H1 (cell line): Measurements from ENCODE around the gene CACNA2D4. TPM values are rescaled to one million over a fixed set of nuclear protein-coding genes. Genes with fewer than 3 reads are reported as not detected.

Experiments
- CTCF ChIA-PET: fragments of 300-600 bp; sonication (Branson Sonifier 250); formaldehyde crosslinking; loops from one replicate; lab custom pipeline; 2021; ENCODE audit not compliant: partially characterized antibody; lab: Charles Lee
- POLR2A ChIA-PET: fragments of 300-600 bp; sonication (Branson Sonifier 250); formaldehyde crosslinking; loops from one replicate; lab custom pipeline; 2021; ENCODE audit warnings: inconsistent platforms; ENCODE audit not compliant: partially characterized antibody; lab: Charles Lee
- DNase-seq, 2 experiments: peaks; one replicate each; pipeline versions ENCODE4 v3.0.0 to v3.0.0-alpha.2; 2010 to 2022; ENCODE audit warnings: low spot score in 2 of 2, low read depth in 1 of 2, mixed read lengths in 1 of 2
- FAIRE-seq: peaks from 2 replicates; lab custom pipeline; 2011; peaks lifted over from hg19 to GRCh38; lab: Jason Lieb, UNC
- H2AFZ ChIP-seq: 2 replicates; pipeline ENCODE4 v1.8.1; 2012; ENCODE audit warnings: low read length, inconsistent platforms
- H2AK5ac ChIP-seq: 2 replicates; pipeline ENCODE4 v1.6.1; 2013; ENCODE audit warnings: low read depth, low read length
- H2BK120ac ChIP-seq: replicated peaks from 2 replicates; pipeline ENCODE3; 2013; ENCODE audit warnings: low read depth, low read length, inconsistent platforms
- H2BK12ac ChIP-seq: 2 replicates; pipeline ENCODE4 v1.6.1; 2013; ENCODE audit warnings: low read depth, low read length
- H2BK15ac ChIP-seq: 2 replicates; pipeline ENCODE4 v1.6.1; 2013; ENCODE audit warnings: low read length
- H2BK20ac ChIP-seq: 2 replicates; pipeline ENCODE4 v1.6.1; 2013; ENCODE audit warnings: low read length
- H2BK5ac ChIP-seq: 2 replicates; pipeline ENCODE4 v1.6.1; 2013; ENCODE audit warnings: low read depth, low read length
- H3K14ac ChIP-seq: 2 replicates; pipeline ENCODE4 v1.6.1; 2013; ENCODE audit warnings: inconsistent platforms; ENCODE audit not compliant: insufficient read length
- H3K18ac ChIP-seq: 2 replicates; pipeline ENCODE4 v1.6.1; 2013; ENCODE audit warnings: low read length; ENCODE audit errors: extremely low read depth
- H3K23ac ChIP-seq: 2 replicates; pipeline ENCODE4 v1.6.1; 2013; ENCODE audit warnings: inconsistent platforms; ENCODE audit not compliant: insufficient read length
- H3K23me2 ChIP-seq: 2 replicates; pipeline ENCODE4 v1.6.1; 2013; ENCODE audit warnings: low read depth, low read length
- H3K27ac ChIP-seq: 2 replicates; pipeline ENCODE4 v1.6.1; 2011; ENCODE audit warnings: low read depth, low read length, inconsistent platforms
- H3K27me3 ChIP-seq, 4 experiments: replicated peaks in 1 of 4; 1 replicate in 1 of 4; 2 replicates in 3 of 4; pipeline versions ENCODE4 v1.6.1 to v1.8.1; 2011 to 2013; ENCODE audit warnings: low read length in 3 of 4, mild to moderate bottlenecking in 3 of 4, inconsistent platforms in 2 of 4, mixed read lengths in 2 of 4, moderate library complexity in 1 of 4; ENCODE audit not compliant: control insufficient read depth in 3 of 4, insufficient read depth in 3 of 4; ENCODE audit errors: extremely low read depth in 1 of 4
- H3K36me3 ChIP-seq, 4 experiments: 2 replicates each; pipeline versions ENCODE4 v1.6.1 to v1.8.1; 2011 to 2013; ENCODE audit warnings: mild to moderate bottlenecking in 4 of 4, low read length in 3 of 4, moderate library complexity in 2 of 4, control low read depth in 1 of 4, inconsistent platforms in 1 of 4; ENCODE audit not compliant: insufficient read depth in 4 of 4, control insufficient read depth in 2 of 4
- H3K4ac ChIP-seq: replicated peaks from 2 replicates; pipeline ENCODE3; 2013; ENCODE audit warnings: low read length, low read depth, mixed read lengths, inconsistent platforms; ENCODE audit not compliant: insufficient read length
- H3K4me1 ChIP-seq, 4 experiments: replicated peaks in 1 of 4; 1 replicate in 1 of 4; 2 replicates in 3 of 4; pipeline versions ENCODE4 v1.6.1 to v1.8.1; 2011 to 2013; ENCODE audit warnings: low read length in 3 of 4, inconsistent platforms in 2 of 4, mixed read lengths in 1 of 4; ENCODE audit not compliant: insufficient read depth in 4 of 4, control insufficient read depth in 3 of 4
- H3K4me2 ChIP-seq, 2 experiments: 2 replicates each; pipeline versions ENCODE4 v1.6.1 to v1.8.1; 2011 to 2013; ENCODE audit warnings: low read depth in 2 of 2, low read length in 2 of 2, control low read depth in 1 of 2, inconsistent platforms in 1 of 2, mild to moderate bottlenecking in 1 of 2; ENCODE audit not compliant: insufficient read depth in 1 of 2
- H3K4me3 ChIP-seq, 4 experiments: fragments of 200-600, 300-600 bp in 1 of 4; sonication (generic), shearing (Covaris generic), sonication (Bioruptor Twin) in 1 of 4; 2 replicates each; pipeline versions ENCODE4 v1.5.1 to v1.8.1; 2011 to 2016; ENCODE audit warnings: low read length in 4 of 4, low read depth in 3 of 4, control low read depth in 2 of 4, inconsistent platforms in 2 of 4, mild to moderate bottlenecking in 2 of 4, mixed read lengths in 1 of 4, moderate library complexity in 1 of 4; ENCODE audit not compliant: insufficient read depth in 2 of 4; ENCODE audit errors: extremely low read depth in 1 of 4
- H3K56ac ChIP-seq: replicated peaks from 2 replicates; pipeline ENCODE3; 2013; ENCODE audit warnings: low read depth, mild to moderate bottlenecking, mixed read lengths, low read length, inconsistent platforms; ENCODE audit not compliant: insufficient read length
- H3K79me1 ChIP-seq: 2 replicates; pipeline ENCODE4 v1.6.1; 2013; ENCODE audit warnings: low read depth, low read length, control low read depth
- H3K79me2 ChIP-seq, 2 experiments: 2 replicates each; pipeline versions ENCODE4 v1.6.1 to v1.8.1; 2012 to 2013; ENCODE audit warnings: low read length in 2 of 2, mild to moderate bottlenecking in 2 of 2, inconsistent platforms in 1 of 2; ENCODE audit not compliant: insufficient read depth in 2 of 2, control insufficient read depth in 1 of 2
- H3K9ac ChIP-seq, 4 experiments: replicated peaks in 1 of 4; 1 replicate in 1 of 4; 2 replicates in 3 of 4; pipeline versions ENCODE4 v1.6.1 to v1.8.1; 2011 to 2013; ENCODE audit warnings: low read depth in 3 of 4, low read length in 3 of 4, control low read depth in 2 of 4, mild to moderate bottlenecking in 2 of 4, moderate library complexity in 2 of 4, inconsistent platforms in 1 of 4; ENCODE audit errors: extremely low read depth in 1 of 4
- H3K9me3 ChIP-seq, 2 experiments: 2 replicates each; pipeline versions ENCODE4 v1.6.1 to v1.8.1; 2012 to 2013; ENCODE audit warnings: mild to moderate bottlenecking in 2 of 2, moderate library complexity in 2 of 2, control low read depth in 1 of 2, inconsistent platforms in 1 of 2, low read depth in 1 of 2, low read length in 1 of 2, mixed read lengths in 1 of 2; ENCODE audit not compliant: insufficient read depth in 2 of 2
- H4K20me1 ChIP-seq, 2 experiments: replicated peaks in 1 of 2; 2 replicates each; pipeline versions ENCODE3 to v1.8.1; 2011 to 2013; ENCODE audit warnings: inconsistent platforms in 2 of 2, low read length in 2 of 2, mild to moderate bottlenecking in 1 of 2; ENCODE audit not compliant: insufficient read depth in 2 of 2, control insufficient read depth in 1 of 2
- H4K5ac ChIP-seq: 2 replicates; pipeline ENCODE4 v1.6.1; 2013; ENCODE audit warnings: low read length, low read depth, mixed read lengths, inconsistent platforms; ENCODE audit not compliant: insufficient read length
- H4K8ac ChIP-seq: 2 replicates; pipeline ENCODE4 v1.8.0; 2013; ENCODE audit warnings: mild to moderate bottlenecking, moderate library complexity, low read length, inconsistent platforms; ENCODE audit not compliant: insufficient read depth; ENCODE audit errors: extremely low read depth
- H4K91ac ChIP-seq: replicated peaks from 2 replicates; pipeline ENCODE3; 2013; ENCODE audit warnings: low read length, mixed read lengths, inconsistent platforms; ENCODE audit not compliant: insufficient read length
- BRCA1 ChIP-seq: IDR thresholded peaks from 2 replicates; pipeline ENCODE4 v1.6.1; 2012; ENCODE audit warnings: low read depth, low read length, improper control_type of control experiment
- CHD2 ChIP-seq: IDR thresholded peaks from 2 replicates; pipeline ENCODE4 v1.6.1; 2012; ENCODE audit warnings: low read length, improper control_type of control experiment
- CTBP2 ChIP-seq: IDR thresholded peaks from 2 replicates; pipeline ENCODE4 v1.7.0; 2011; ENCODE audit warnings: borderline replicate concordance, mild to moderate bottlenecking, moderate library complexity, mixed read lengths, low read length; ENCODE audit not compliant: insufficient read depth, insufficient read length
- CTCF ChIP-seq, 3 experiments: IDR thresholded peaks; 1 replicate in 2 of 3; 2 replicates in 1 of 3; pipeline versions ENCODE4 v1.5.1 to v1.6.1; 2011; ENCODE audit warnings: low read length in 3 of 3, mild to moderate bottlenecking in 3 of 3, inconsistent platforms in 2 of 3, low read depth in 1 of 3, moderate library complexity in 1 of 3; ENCODE audit not compliant: insufficient read depth in 1 of 3; ENCODE audit errors: control extremely low read depth in 1 of 3
- EGR1 ChIP-seq: IDR thresholded peaks from 2 replicates; pipeline ENCODE4 v1.6.1; 2011; ENCODE audit warnings: low read depth, low read length, borderline replicate concordance
- NANOG ChIP-seq: IDR thresholded peaks from 2 replicates; pipeline ENCODE4 v1.6.1; 2011; ENCODE audit warnings: low read length, low read depth, mild to moderate bottlenecking, inconsistent platforms; ENCODE audit not compliant: insufficient read depth, poor library complexity, severe bottlenecking
- NRF1 ChIP-seq: IDR thresholded peaks from 2 replicates; pipeline ENCODE4 v1.6.1; 2011; ENCODE audit warnings: mild to moderate bottlenecking, low read depth, low read length, improper control_type of control experiment
- SIRT6 ChIP-seq: IDR thresholded peaks from one replicate; pipeline ENCODE4 v1.7.1; 2012; ENCODE audit warnings: low read length, inconsistent platforms
- SIX5 ChIP-seq: IDR thresholded peaks from 2 replicates; pipeline ENCODE4 v1.6.1; 2011; ENCODE audit warnings: mild to moderate bottlenecking, low read depth, low read length
- SP4 ChIP-seq: IDR thresholded peaks from 2 replicates; pipeline ENCODE4 v1.6.1; 2012; ENCODE audit warnings: low read length, inconsistent platforms
- TAF1 ChIP-seq: IDR thresholded peaks from 2 replicates; pipeline ENCODE4 v1.6.1; 2011; ENCODE audit warnings: mild to moderate bottlenecking, low read depth, low read length
- TCF12 ChIP-seq: IDR thresholded peaks from 2 replicates; pipeline ENCODE4 v1.6.1; 2011; ENCODE audit warnings: low read depth, mild to moderate bottlenecking, low read length
- ZNF274 ChIP-seq: IDR thresholded peaks from 2 replicates; pipeline ENCODE4 v1.7.0; 2012; ENCODE audit warnings: low read length, borderline replicate concordance; ENCODE audit errors: extremely low read depth
- WGBS, 2 experiments: shearing (Covaris generic) in 1 of 2; methylation state at CpG; one replicate each; pipeline versions ENCODE4 v1.1.6 to v1.1.7; 2013 to 2015; ENCODE audit warnings: low lambda C conversion rate in 2 of 2, mixed read lengths in 2 of 2, inconsistent platforms in 1 of 2, low coverage in 1 of 2, missing lambda C conversion rate in 1 of 2; ENCODE audit not compliant: insufficient replicate concordance in 2 of 2, insufficient coverage in 1 of 2, insufficient read length in 1 of 2; ENCODE audit errors: extremely low coverage in 1 of 2, missing lambda C conversion rate in 1 of 2; 5-methylcytosine and 5-hydroxymethylcytosine counted together
- polyA plus RNA-seq, 7 experiments: library from polyadenylated mRNA; depleted of rRNA in 3 of 7; stranded (reverse) in 5 of 7; unstranded in 2 of 7; fragments of >200 nt in 5 of 7; fragments of 200-250 nt in 2 of 7; gene quantifications; 1 replicate in 5 of 7; 2 replicates in 1 of 7; 4 replicates in 1 of 7; pipeline versions ENCODE4 v1.2.1 to v1.2.3, GENCODE V29; 2011 to 2013; ENCODE audit warnings: missing spikeins in 2 of 7, mixed read lengths in 2 of 7
- total RNA-seq: library from RNA; stranded (reverse); fragmentation: NEBNext Ultra II Directional; extraction: Animal tissue kit (Norgen Biotek cat#: 25700); gene quantifications from 2 replicates; pipeline ENCODE4 v1.2.1, GENCODE V29; 2021

CACNA2D4 gene
- total and polyA plus RNA-seq, 2 of the 8 experiments (the other 6 are each of a cell fraction or from before 2014, with no cell fraction given) = 0.44 to 0.88 TPM

- no peak overlapping the region for H2BK12ac ChIP-seq
- H4K8ac ChIP-seq = no peak overlapping the region
- no peak overlapping the region for H2BK20ac ChIP-seq
- no peak overlapping the region for H3K18ac ChIP-seq
- no peaks in the 10 kb centered on the region for H3K79me1 ChIP-seq
- H3K9me3 ChIP-seq = peaks cover 30 to 35% of the 10 kb centered on the region in 2 experiments
- CTCF ChIA-PET = no interaction called here
- no peaks in the 10 kb centered on the region for H3K27me3 ChIP-seq
- no peak overlapping the region for H3K23ac ChIP-seq
- H3K9ac ChIP-seq = no peak overlapping the region
- H3K79me2 ChIP-seq = no peaks in the 10 kb centered on the region
- no peak overlapping the region for H2BK5ac ChIP-seq
- H3K23me2 ChIP-seq = no peaks in the 10 kb centered on the region
- POLR2A ChIA-PET = interaction anchor here (0.5 kb wide), 1 partner anchor 15 kb away, joined by 3 read pairs; no protein-coding TSS in a partner anchor
- H2AFZ ChIP-seq = no peak overlapping the region
- H4K91ac ChIP-seq = no peak overlapping the region
- no peak overlapping the region for H3K4ac ChIP-seq
- no peak for FAIRE-seq
- H4K5ac ChIP-seq = no peak overlapping the region
- H4K20me1 ChIP-seq = no peaks in the 10 kb centered on the region
- no peak overlapping the region for H3K4me3 ChIP-seq
- no peak overlapping the region for H2BK15ac ChIP-seq
- H2BK120ac ChIP-seq = no peak overlapping the region
- 86% methylated on average over 1 of the region's 1 CpG; no CpG with 5 or more reads in 1 of the 2 experiments for WGBS, 2 experiments
- no peak overlapping the region for H3K27ac ChIP-seq
- H3K36me3 ChIP-seq = no peaks in the 10 kb centered on the region
- DNase-seq = no peak
- H3K14ac ChIP-seq = no peak overlapping the region
- H3K56ac ChIP-seq = no peak overlapping the region
- peaks cover 0 to 2% (median 0%) of the 10 kb centered on the region in 4 experiments; a peak in 1 of 7 replicates for H3K4me1 ChIP-seq
- H3K4me2 ChIP-seq = no peak overlapping the region
- H2AK5ac ChIP-seq = no peak overlapping the region
- TF ChIP-seq EGR1 (no peak), BRCA1 (no peak), ZNF274 (no peak), TCF12 (no peak), CTBP2 (no peak), NRF1 (no peak), CTCF (IDR thresholded peaks at IDR 0.05; ENCODE audit: control extremely low read depth in 1 of 3, insufficient read depth in 1 of 3, low read depth in 1 of 3, low read length in 3 of 3) (no peak), NANOG (no peak), TAF1 (no peak), SIRT6 (no peak), CHD2 (no peak), SIX5 (no peak), SP4 (no peak)
Measured at GRCh38 chr12:1852076-1852475, 66.4 kb downstream of the CACNA2D4 start.
